Panc1 (cell line): ENCODE results near the gene HTR4.

Source experiments
- POLR2AphosphoS5 ChIP-seq: IDR thresholded peaks from 2 replicates; pipeline ENCODE4 v1.6.1; 2012; ENCODE audit warnings: mild to moderate bottlenecking, low read depth, low read length, moderate library complexity
- REST ChIP-seq, 2 experiments: IDR thresholded peaks; 2 replicates each; pipeline ENCODE4 v1.6.1; 2011 to 2012; ENCODE audit warnings: low read depth in 2 of 2, control low read depth in 1 of 2, low read length in 1 of 2, mild to moderate bottlenecking in 1 of 2, moderate library complexity in 1 of 2; ENCODE audit not compliant: insufficient read depth in 1 of 2
- TCF7L2 ChIP-seq: IDR thresholded peaks from 2 replicates; pipeline ENCODE4 v1.6.1; 2011; ENCODE audit warnings: mild to moderate bottlenecking, low read depth, low read length, inconsistent platforms
- TF ChIP-seq, protein P1 (sequence below): fragments of 450-650 bp; IDR thresholded peaks from 2 replicates; pipeline ENCODE4 v1.5.1; 2017; ENCODE audit warnings: mild to moderate bottlenecking

DNA sequence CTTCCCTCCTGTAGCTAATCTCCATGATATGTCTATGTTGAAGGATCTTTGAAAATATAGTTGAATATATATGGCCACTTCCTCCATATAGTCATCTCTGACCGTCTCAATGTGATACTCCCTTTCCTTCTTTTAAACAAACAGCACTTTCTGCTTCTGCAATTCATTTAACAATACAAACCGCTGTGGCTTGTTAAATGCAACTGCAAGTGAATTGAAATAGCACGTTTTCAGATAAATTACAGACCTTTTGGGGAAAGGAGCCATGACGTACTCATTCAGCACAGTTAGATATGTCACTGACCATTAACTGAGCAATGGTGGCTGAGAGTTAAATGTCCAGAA lies 188.1 kb downstream of the HTR4 start:
- TF ChIP-seq, protein P1, sequence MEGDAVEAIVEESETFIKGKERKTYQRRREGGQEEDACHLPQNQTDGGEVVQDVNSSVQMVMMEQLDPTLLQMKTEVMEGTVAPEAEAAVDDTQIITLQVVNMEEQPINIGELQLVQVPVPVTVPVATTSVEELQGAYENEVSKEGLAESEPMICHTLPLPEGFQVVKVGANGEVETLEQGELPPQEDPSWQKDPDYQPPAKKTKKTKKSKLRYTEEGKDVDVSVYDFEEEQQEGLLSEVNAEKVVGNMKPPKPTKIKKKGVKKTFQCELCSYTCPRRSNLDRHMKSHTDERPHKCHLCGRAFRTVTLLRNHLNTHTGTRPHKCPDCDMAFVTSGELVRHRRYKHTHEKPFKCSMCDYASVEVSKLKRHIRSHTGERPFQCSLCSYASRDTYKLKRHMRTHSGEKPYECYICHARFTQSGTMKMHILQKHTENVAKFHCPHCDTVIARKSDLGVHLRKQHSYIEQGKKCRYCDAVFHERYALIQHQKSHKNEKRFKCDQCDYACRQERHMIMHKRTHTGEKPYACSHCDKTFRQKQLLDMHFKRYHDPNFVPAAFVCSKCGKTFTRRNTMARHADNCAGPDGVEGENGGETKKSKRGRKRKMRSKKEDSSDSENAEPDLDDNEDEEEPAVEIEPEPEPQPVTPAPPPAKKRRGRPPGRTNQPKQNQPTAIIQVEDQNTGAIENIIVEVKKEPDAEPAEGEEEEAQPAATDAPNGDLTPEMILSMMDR, result no peak
- TF ChIP-seq POLR2AphosphoS5, result no peak
- TF ChIP-seq TCF7L2, result no peak
- TF ChIP-seq REST (IDR thresholded peaks at IDR 0.05; ENCODE audit: insufficient read depth in 1 of 2, low read depth in 2 of 2, low read length in 1 of 2), result no peak
